Gastrocnemius medialis (tissue), 4 donors: Measurements from ENCODE around the gene ACSL6.

Source experiments
- POLR2A ChIP-seq, 2 donors: fragments of 450-650 bp; IDR thresholded peaks; one replicate each; pipeline ENCODE4 v1.6.1; 2017; ENCODE audit warnings: antibody characterized with exemption in 2 of 2, mild to moderate bottlenecking in 2 of 2, moderate library complexity in 2 of 2
- TF ChIP-seq, protein P1 (sequence below), 5 experiments: fragments of 450-650 bp in 3 of 5; fragments of 200-600 bp in 2 of 5; sonication (generic) in 2 of 5; IDR thresholded peaks in 4 of 5; conservative IDR thresholded peaks in 1 of 5; 1 replicate in 4 of 5; 2 replicates in 1 of 5; pipeline ENCODE4 v1.5.1; 2016 to 2019; ENCODE audit warnings: antibody characterized with exemption in 5 of 5, mild to moderate bottlenecking in 3 of 5, moderate library complexity in 3 of 5

DNA sequence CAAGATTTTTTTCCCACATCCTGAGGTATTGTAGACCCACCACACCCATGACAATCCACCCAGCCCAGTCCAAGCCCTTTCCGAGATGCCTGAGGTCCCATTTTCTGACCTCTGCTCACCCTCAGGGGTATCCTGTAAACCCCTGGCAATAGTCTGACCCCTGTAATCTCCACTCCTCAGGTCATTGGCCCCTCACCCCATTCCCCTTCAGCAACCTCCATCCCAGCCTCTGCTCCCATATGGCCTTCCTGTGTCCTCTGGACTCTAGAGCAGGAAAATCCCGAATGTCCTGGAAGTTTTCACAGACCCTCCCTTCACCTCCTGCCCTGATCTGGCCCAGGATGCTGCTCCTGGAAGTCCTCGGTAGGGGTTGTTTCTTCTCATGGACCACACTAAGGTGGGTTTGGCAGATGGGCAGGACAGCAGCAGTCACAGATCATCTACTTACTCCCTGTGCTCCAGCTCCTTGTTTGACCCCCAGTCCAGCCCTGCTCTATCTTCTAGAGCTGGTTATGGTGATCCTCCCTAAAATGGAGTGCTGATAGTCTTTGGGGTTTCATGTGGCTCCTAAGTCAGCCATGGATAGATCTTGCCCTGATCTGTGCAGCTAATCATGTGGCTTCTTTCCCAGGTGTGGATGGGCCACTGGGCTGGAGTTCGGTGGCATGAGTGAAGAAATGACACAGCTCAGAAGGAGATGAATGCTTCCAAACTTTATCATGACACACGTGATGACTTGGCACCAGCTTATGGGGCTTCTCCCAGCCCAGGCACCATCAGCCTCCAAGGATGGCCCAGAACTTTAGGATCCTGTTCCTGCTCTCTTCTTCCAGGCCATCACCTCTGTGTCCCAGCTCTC is 12.0 kb upstream of the ACSL6 start:
- TF ChIP-seq POLR2A (IDR thresholded peaks at IDR 0.05), result no peak
- TF ChIP-seq, protein P1, sequence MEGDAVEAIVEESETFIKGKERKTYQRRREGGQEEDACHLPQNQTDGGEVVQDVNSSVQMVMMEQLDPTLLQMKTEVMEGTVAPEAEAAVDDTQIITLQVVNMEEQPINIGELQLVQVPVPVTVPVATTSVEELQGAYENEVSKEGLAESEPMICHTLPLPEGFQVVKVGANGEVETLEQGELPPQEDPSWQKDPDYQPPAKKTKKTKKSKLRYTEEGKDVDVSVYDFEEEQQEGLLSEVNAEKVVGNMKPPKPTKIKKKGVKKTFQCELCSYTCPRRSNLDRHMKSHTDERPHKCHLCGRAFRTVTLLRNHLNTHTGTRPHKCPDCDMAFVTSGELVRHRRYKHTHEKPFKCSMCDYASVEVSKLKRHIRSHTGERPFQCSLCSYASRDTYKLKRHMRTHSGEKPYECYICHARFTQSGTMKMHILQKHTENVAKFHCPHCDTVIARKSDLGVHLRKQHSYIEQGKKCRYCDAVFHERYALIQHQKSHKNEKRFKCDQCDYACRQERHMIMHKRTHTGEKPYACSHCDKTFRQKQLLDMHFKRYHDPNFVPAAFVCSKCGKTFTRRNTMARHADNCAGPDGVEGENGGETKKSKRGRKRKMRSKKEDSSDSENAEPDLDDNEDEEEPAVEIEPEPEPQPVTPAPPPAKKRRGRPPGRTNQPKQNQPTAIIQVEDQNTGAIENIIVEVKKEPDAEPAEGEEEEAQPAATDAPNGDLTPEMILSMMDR (IDR thresholded peaks at IDR 0.05 in 4 of 5, conservative IDR thresholded peaks at IDR 0.05 in 1 of 5), result no peak
